ENCODE data around the gene RAB27A.

DNA sequence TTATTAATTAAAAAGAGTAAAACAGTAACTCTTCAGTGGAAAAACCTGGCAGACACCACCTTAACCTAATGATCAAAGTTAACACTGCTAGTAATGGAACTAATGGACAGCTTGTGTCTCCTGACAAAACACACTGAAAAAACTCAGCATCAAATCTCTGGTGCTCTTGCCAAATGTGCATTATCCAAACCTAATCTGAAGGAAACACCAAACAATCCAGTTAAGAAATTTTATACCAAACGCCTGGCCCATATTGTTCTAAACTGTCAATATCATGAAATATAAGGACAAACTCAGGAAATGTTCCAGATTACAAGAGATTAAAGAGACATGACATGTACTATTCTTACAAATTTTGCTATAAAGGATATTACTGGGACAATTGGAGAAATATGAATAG lies 103.3 kb downstream of the RAB27A start:
- TF ChIP-seq EP300 (IDR thresholded peaks at IDR 0.05): no peak
- TF ChIP-seq, protein P1, sequence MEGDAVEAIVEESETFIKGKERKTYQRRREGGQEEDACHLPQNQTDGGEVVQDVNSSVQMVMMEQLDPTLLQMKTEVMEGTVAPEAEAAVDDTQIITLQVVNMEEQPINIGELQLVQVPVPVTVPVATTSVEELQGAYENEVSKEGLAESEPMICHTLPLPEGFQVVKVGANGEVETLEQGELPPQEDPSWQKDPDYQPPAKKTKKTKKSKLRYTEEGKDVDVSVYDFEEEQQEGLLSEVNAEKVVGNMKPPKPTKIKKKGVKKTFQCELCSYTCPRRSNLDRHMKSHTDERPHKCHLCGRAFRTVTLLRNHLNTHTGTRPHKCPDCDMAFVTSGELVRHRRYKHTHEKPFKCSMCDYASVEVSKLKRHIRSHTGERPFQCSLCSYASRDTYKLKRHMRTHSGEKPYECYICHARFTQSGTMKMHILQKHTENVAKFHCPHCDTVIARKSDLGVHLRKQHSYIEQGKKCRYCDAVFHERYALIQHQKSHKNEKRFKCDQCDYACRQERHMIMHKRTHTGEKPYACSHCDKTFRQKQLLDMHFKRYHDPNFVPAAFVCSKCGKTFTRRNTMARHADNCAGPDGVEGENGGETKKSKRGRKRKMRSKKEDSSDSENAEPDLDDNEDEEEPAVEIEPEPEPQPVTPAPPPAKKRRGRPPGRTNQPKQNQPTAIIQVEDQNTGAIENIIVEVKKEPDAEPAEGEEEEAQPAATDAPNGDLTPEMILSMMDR (IDR thresholded peaks at IDR 0.05): no peak
